IMR-90 (cell line): ENCODE results near the gene SELENOM. TPM values are rescaled to one million over a fixed set of nuclear protein-coding genes. Genes with fewer than 3 reads are reported as not detected.

Experiments
- ATAC-seq: fragments of 200-7000 bp; cut with Tn5 transposase; 2 replicates; pipeline ENCODE4 v1.9.1; 2020; ENCODE audit warnings: low read depth, mild to moderate bottlenecking, moderate library complexity
- BruUV-seq: library from RNA; stranded (reverse); fragments of 400-500 nt; replicated peaks from 2 replicates; lab custom pipeline; 2021; lab: Mats Ljungman, UMichigan
- CTCF ChIA-PET: fragments of 300-600 bp; formaldehyde crosslinking; extraction: SDS; loops from one replicate; lab custom pipeline; 2021; ENCODE audit warnings: antibody characterized with exemption; lab: Yijun Ruan, JAX
- POLR2A ChIA-PET: fragments of 300-600 bp; sonication (Branson Sonifier 250); formaldehyde crosslinking; loops from one replicate; lab custom pipeline; 2022; ENCODE audit warnings: antibody characterized with exemption; ENCODE audit not compliant: unreplicated experiment; lab: Charles Lee
- DNase-seq: peaks from one replicate; pipeline ENCODE4 v3.0.0; 2013
- H2AFZ ChIP-seq: replicated peaks from 2 replicates; pipeline ENCODE3; 2013; ENCODE audit warnings: low read length, mild to moderate bottlenecking; ENCODE audit not compliant: poor library complexity
- H2AK5ac ChIP-seq: 2 replicates; pipeline ENCODE4 v1.6.1; 2013; ENCODE audit warnings: low read depth, low read length, inconsistent platforms
- H2AK9ac ChIP-seq: replicated peaks from 2 replicates; pipeline ENCODE3; 2013; ENCODE audit warnings: mild to moderate bottlenecking, low read depth, low read length, moderate library complexity; ENCODE audit not compliant: poor library complexity
- H2BK120ac ChIP-seq: 2 replicates; pipeline ENCODE4 v1.6.1; 2013; ENCODE audit warnings: low read depth, low read length, inconsistent platforms
- H2BK15ac ChIP-seq: 3 replicates; pipeline ENCODE4 v1.6.1; 2013; ENCODE audit warnings: low read depth, low read length, inconsistent platforms
- H2BK20ac ChIP-seq: 2 replicates; pipeline ENCODE4 v1.6.1; 2013; ENCODE audit warnings: low read depth, mild to moderate bottlenecking, inconsistent platforms, low read length, moderate library complexity
- H2BK5ac ChIP-seq: 2 replicates; pipeline ENCODE4 v1.6.1; 2013; ENCODE audit warnings: mild to moderate bottlenecking, low read depth, low read length, inconsistent platforms; ENCODE audit not compliant: poor library complexity, severe bottlenecking
- H3K14ac ChIP-seq: replicated peaks from 2 replicates; pipeline ENCODE4 v1.6.1; 2013; ENCODE audit warnings: low read depth, low read length, inconsistent platforms
- H3K18ac ChIP-seq: 2 replicates; pipeline ENCODE4 v1.6.1; 2013; ENCODE audit warnings: low read depth, low read length, control low read depth
- H3K23ac ChIP-seq: 2 replicates; pipeline ENCODE4 v1.6.1; 2013; ENCODE audit warnings: low read depth, low read length, inconsistent platforms
- H3K27ac ChIP-seq: 2 replicates; pipeline ENCODE4 v1.5.1; 2013; ENCODE audit warnings: mild to moderate bottlenecking, control low read depth, low read length; ENCODE audit not compliant: insufficient read depth
- H3K27me3 ChIP-seq: 2 replicates; pipeline ENCODE4 v1.6.1; 2013; ENCODE audit warnings: low read length; ENCODE audit not compliant: control insufficient read depth, insufficient read depth
- H3K36me3 ChIP-seq: 2 replicates; pipeline ENCODE4 v1.6.1; 2013; ENCODE audit warnings: low read length, mixed read lengths; ENCODE audit not compliant: control insufficient read depth, insufficient read depth
- H3K4ac ChIP-seq: 2 replicates; pipeline ENCODE4 v1.6.1; 2013; ENCODE audit warnings: low read depth, low read length, inconsistent platforms
- H3K4me1 ChIP-seq: 2 replicates; pipeline ENCODE4 v1.6.1; 2013; ENCODE audit warnings: low read length, mixed read lengths; ENCODE audit not compliant: control insufficient read depth, insufficient read depth
- H3K4me2 ChIP-seq: 2 replicates; pipeline ENCODE4 v1.6.1; 2013; ENCODE audit warnings: low read depth, mild to moderate bottlenecking, control low read depth, low read length, moderate library complexity
- H3K4me3 ChIP-seq: 2 replicates; pipeline ENCODE4 v1.5.1; 2013; ENCODE audit warnings: low read depth, mild to moderate bottlenecking, control low read depth, low read length, moderate library complexity; ENCODE audit not compliant: insufficient read depth
- H3K56ac ChIP-seq: 2 replicates; pipeline ENCODE4 v1.6.1; 2013; ENCODE audit warnings: low read length, inconsistent platforms; ENCODE audit not compliant: insufficient read depth; ENCODE audit errors: extremely low read depth
- H3K79me1 ChIP-seq, 2 experiments: 2 replicates each; pipeline ENCODE4 v1.6.1; 2013; ENCODE audit warnings: low read length in 2 of 2, inconsistent platforms in 1 of 2, low read depth in 1 of 2
- H3K9ac ChIP-seq: 2 replicates; pipeline ENCODE4 v1.6.1; 2013; ENCODE audit warnings: low read depth, low read length, control low read depth
- H3K9me1 ChIP-seq: 2 replicates; pipeline ENCODE4 v1.6.1; 2013; ENCODE audit warnings: low read length, inconsistent platforms; ENCODE audit not compliant: insufficient read depth
- H3K9me3 ChIP-seq: 2 replicates; pipeline ENCODE4 v1.6.1; 2013; ENCODE audit warnings: low read length; ENCODE audit not compliant: control insufficient read depth, insufficient read depth
- H4K20me1 ChIP-seq: 2 replicates; pipeline ENCODE4 v1.6.1; 2013; ENCODE audit warnings: low read length, inconsistent platforms; ENCODE audit not compliant: insufficient read depth
- H4K5ac ChIP-seq: 2 replicates; pipeline ENCODE4 v1.6.1; 2013; ENCODE audit warnings: mild to moderate bottlenecking, low read depth, low read length, control low read depth
- H4K8ac ChIP-seq, 2 experiments: 2 replicates each; pipeline ENCODE4 v1.6.1; 2013; ENCODE audit warnings: low read depth in 2 of 2, low read length in 2 of 2, control low read depth in 1 of 2, inconsistent platforms in 1 of 2
- H4K91ac ChIP-seq: 2 replicates; pipeline ENCODE4 v1.6.1; 2013; ENCODE audit warnings: low read depth, low read length, inconsistent platforms; ENCODE audit not compliant: insufficient read depth
- CEBPB ChIP-seq: IDR thresholded peaks from 2 replicates; pipeline ENCODE4 v1.6.1; 2012; ENCODE audit warnings: low read depth, low read length, improper control_type of control experiment
- MAFK ChIP-seq: IDR thresholded peaks from 2 replicates; pipeline ENCODE4 v1.6.1; 2012; ENCODE audit warnings: low read depth, low read length, improper control_type of control experiment
- MAZ ChIP-seq: IDR thresholded peaks from 2 replicates; pipeline ENCODE4 v1.6.1; 2012; ENCODE audit warnings: low read depth, mild to moderate bottlenecking, low read length, improper control_type of control experiment, moderate library complexity, borderline replicate concordance
- RFX5 ChIP-seq: IDR thresholded peaks from 2 replicates; pipeline ENCODE4 v1.8.0; 2012; ENCODE audit warnings: low read depth, mild to moderate bottlenecking, low read length, moderate library complexity
- SMC3 ChIP-seq: fragments of 150-350 bp; IDR thresholded peaks from 2 replicates; pipeline ENCODE4 v1.6.1; 2016; ENCODE audit warnings: low read depth, mild to moderate bottlenecking, antibody characterized with exemption, low read length, moderate library complexity
- WGBS, 2 experiments: methylation state at CpG; one replicate each; pipeline versions ENCODE4 v1.1.5 to v1.1.7; 2013; ENCODE audit warnings: missing lambda C conversion rate in 2 of 2; ENCODE audit not compliant: insufficient read length in 1 of 2; ENCODE audit errors: extremely low coverage in 2 of 2; 5-methylcytosine and 5-hydroxymethylcytosine counted together
- dilution Hi-C: fragments of 300-500 bp; cut with HindIII; formaldehyde crosslinking; loops from one replicate; pipeline ENCODE4 v1.14.3; 2018; ENCODE audit warnings: low sequenced_read_pairs; ENCODE audit not compliant: unreplicated experiment
- in situ Hi-C: fragments of 300-500 bp; cut with MboI; formaldehyde crosslinking; loops from 3 replicates; pipeline ENCODE4 v1.14.3; 2019; ENCODE audit warnings: low sequenced_read_pairs, inconsistent platforms, mixed read lengths
- intact Hi-C: fragments of 100-400 bp; cut with micrococcal nuclease; formaldehyde crosslinking; loops from 2 replicates; pipeline ENCODE4 v1.10.0; 2022
- polyA plus RNA-seq, 3 experiments: library from polyadenylated mRNA; depleted of rRNA; stranded (reverse); fragments of >200 nt; gene quantifications; 2 replicates each; pipeline ENCODE4 v1.2.3, GENCODE V29; 2012; ENCODE audit warnings: low replicate concordance in 1 of 3
- total RNA-seq: library from RNA; depleted of rRNA; stranded (reverse); fragments of >200 nt; gene quantifications from 2 replicates; pipeline ENCODE4 v1.2.3, GENCODE V29; 2012
- TF ChIP-seq, protein P1 (sequence below): fragments of 150-350 bp; IDR thresholded peaks from 2 replicates; pipeline ENCODE4 v1.6.1; 2016; ENCODE audit warnings: low read depth, mild to moderate bottlenecking, low read length, moderate library complexity, borderline replicate concordance
- TF ChIP-seq, protein P2 (sequence below): fragments of 150-350 bp; IDR thresholded peaks from 2 replicates; pipeline ENCODE4 v1.6.1; 2017; ENCODE audit warnings: mild to moderate bottlenecking, antibody characterized with exemption, low read length, low read depth

Gene SELENOM
- total and polyA plus RNA-seq, 2 of the 4 experiments (the other 2 are of a cell fraction) = 46.2 to 270 TPM

DNA sequence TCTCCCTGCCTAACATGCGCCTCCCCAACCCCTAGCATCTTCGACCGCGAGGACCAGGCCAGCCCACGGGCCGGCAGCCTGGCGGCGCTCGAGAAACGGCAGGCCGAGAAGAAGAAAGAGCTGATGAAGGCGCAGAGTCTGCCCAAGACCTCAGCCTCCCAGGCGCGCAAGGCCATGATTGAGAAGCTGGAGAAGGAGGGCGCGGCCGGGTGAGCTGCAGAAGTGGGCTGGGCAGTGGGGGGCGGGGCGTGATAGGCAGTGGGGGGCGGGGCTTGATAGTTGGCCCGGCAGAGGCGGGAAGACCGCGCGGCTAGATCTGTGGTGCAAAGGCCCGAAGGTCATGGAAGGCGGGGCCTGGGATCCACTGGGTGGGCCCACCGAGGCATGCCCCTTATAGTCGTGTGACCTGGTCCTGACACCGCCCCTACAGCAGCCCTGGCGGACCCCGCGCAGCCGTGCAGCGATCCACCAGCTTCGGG lies 8.7 kb downstream of the SELENOM start:
- no peak for DNase-seq
- in situ Hi-C loops (no loop called here), intact Hi-C loops (loop anchor here (1.0 kb wide), 1 partner anchor 17 kb away; the partner anchor contains the start of gene SMTN), dilution Hi-C loops (no loop called here)
- Histone ChIP-seq H3K18ac (no peak overlapping the region), H3K36me3 (peaks cover 69% of the 10 kb centered on the region), H3K9ac (no peak overlapping the region), H4K5ac (no peak overlapping the region; the same call in 1 of the 2 replicates), H3K4me1 (peaks cover 32% of the 10 kb centered on the region), H3K4me2 (no peak overlapping the region), H2AK5ac (peak overlapping the region; percentile 50), H3K27me3 (no peaks in the 10 kb centered on the region), H3K9me3 (no peaks in the 10 kb centered on the region), H3K9me1 (peaks cover 22% of the 10 kb centered on the region), H3K14ac (peak overlapping the region; percentile 63; the same call in 1 of the 2 replicates), H2AFZ (peak overlapping the region; percentile 21), H3K27ac (peak overlapping the region; percentile 66; the same call in 1 of the 2 replicates), H3K56ac (no peak overlapping the region), H3K4ac (peak overlapping the region; percentile 40; the same call in 1 of the 2 replicates), H3K79me1 (peaks cover 9 to 49% of the 10 kb centered on the region in 2 experiments; a peak in 3 of 4 replicates), H4K20me1 (peaks cover 11% of the 10 kb centered on the region), H2BK15ac (no peak overlapping the region), H4K91ac (no peak overlapping the region), H2AK9ac (peak overlapping the region; percentile 79), H2BK20ac (no peak overlapping the region), H3K23ac (no peak overlapping the region), H4K8ac (peak overlapping the region in 1 of 2 experiments; percentile 20; a peak in 1 of 4 replicates), H2BK120ac (0 out of 2 replicates have a peak overlapping the region, but pooled peaks have one; percentile 18), H2BK5ac (peak overlapping the region; percentile 78), H3K4me3 (no peak overlapping the region)
- ChIA-PET POLR2A (no interaction called here), CTCF (interaction anchor here (1.0 kb wide), 1 partner anchor 50 kb away, joined by 3 read pairs; no protein-coding TSS in a partner anchor)
- no TSS peak for BruUV-seq
- 43% methylated on average over 17 of the region's 36 CpGs; no CpG with 5 or more reads in 1 of the 2 experiments for WGBS, 2 experiments
- no peak for ATAC-seq
- TF ChIP-seq, protein P1, sequence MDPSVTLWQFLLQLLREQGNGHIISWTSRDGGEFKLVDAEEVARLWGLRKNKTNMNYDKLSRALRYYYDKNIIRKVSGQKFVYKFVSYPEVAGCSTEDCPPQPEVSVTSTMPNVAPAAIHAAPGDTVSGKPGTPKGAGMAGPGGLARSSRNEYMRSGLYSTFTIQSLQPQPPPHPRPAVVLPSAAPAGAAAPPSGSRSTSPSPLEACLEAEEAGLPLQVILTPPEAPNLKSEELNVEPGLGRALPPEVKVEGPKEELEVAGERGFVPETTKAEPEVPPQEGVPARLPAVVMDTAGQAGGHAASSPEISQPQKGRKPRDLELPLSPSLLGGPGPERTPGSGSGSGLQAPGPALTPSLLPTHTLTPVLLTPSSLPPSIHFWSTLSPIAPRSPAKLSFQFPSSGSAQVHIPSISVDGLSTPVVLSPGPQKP = no peak
- TF ChIP-seq MAFK (no peak), SMC3 (no peak), CEBPB (no peak), MAZ (no peak), RFX5 (no peak)
- TF ChIP-seq, protein P2, sequence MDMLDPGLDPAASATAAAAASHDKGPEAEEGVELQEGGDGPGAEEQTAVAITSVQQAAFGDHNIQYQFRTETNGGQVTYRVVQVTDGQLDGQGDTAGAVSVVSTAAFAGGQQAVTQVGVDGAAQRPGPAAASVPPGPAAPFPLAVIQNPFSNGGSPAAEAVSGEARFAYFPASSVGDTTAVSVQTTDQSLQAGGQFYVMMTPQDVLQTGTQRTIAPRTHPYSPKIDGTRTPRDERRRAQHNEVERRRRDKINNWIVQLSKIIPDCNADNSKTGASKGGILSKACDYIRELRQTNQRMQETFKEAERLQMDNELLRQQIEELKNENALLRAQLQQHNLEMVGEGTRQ = no peak
